Large intestine (tissue), 3 donors: ENCODE results near the gene SUPT16H. TPM values are rescaled to one million over a fixed set of nuclear protein-coding genes. Genes with fewer than 3 reads are reported as not detected.

ENCODE experiments used
- DNase-seq, 2 donors: peaks; one replicate each; pipeline versions ENCODE4 v3.0.0 to v3.0.0-alpha.2; 2013
- H3K27ac ChIP-seq: one replicate; pipeline ENCODE4 v1.5.1; 2013; ENCODE audit warnings: low read length
- H3K27me3 ChIP-seq: 2 replicates; pipeline ENCODE4 v1.6.1; 2013; ENCODE audit warnings: low read length; ENCODE audit not compliant: control insufficient read depth, insufficient read depth
- H3K36me3 ChIP-seq: 2 replicates; pipeline ENCODE4 v1.6.1; 2013; ENCODE audit warnings: low read length; ENCODE audit not compliant: control insufficient read depth, insufficient read depth
- H3K4me1 ChIP-seq: one replicate; pipeline ENCODE4 v1.6.1; 2013; ENCODE audit warnings: low read length; ENCODE audit not compliant: control insufficient read depth, insufficient read depth
- H3K4me3 ChIP-seq: one replicate; pipeline ENCODE4 v1.5.1; 2013; ENCODE audit warnings: low read length
- H3K9me3 ChIP-seq: one replicate; pipeline ENCODE4 v1.6.1; 2013; ENCODE audit warnings: mild to moderate bottlenecking, low read depth, low read length, moderate library complexity; ENCODE audit not compliant: control insufficient read depth
- WGBS: methylation state at CpG from one replicate; pipeline ENCODE4 v1.1.5; 2013; ENCODE audit warnings: low lambda C conversion rate; ENCODE audit not compliant: insufficient coverage; 5-methylcytosine and 5-hydroxymethylcytosine counted together
- polyA plus RNA-seq: library from polyadenylated mRNA; unstranded; fragments of 120-200 nt; gene quantifications from one replicate; pipeline ENCODE4 v1.2.1, GENCODE V29; 2013

Gene SUPT16H
- polyA plus RNA-seq, 1 donor: 81.9 TPM

DNA sequence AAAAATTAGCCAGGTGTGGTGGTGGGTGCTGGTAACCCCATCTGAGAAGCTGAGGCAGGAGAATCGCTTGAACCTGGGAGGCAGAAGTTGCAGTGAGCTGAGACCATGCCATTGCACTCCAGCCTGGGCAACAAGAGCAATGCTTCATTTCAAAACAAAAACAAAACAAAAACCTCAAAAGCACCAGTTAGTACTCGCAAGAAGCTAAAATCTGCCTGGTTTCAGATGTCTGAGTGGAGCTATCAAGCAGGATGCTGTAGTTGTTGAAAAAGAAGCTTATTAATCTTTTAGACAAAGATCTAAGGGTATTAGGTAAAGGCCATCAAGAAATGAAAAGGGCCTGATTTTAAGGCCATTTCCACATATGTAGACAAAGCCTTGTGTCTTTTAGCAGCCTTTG lies 50.9 kb downstream of the SUPT16H start:
- H3K4me3 ChIP-seq: no peak overlapping the region
- no peaks in the 10 kb centered on the region for H3K9me3 ChIP-seq
- H3K36me3 ChIP-seq: no peaks in the 10 kb centered on the region
- H3K27ac ChIP-seq: no peak overlapping the region
- WGBS: no CpG with 5 or more reads among the region's 2 CpGs
- no peaks in the 10 kb centered on the region for H3K4me1 ChIP-seq
- DNase-seq: no peak
- no peaks in the 10 kb centered on the region for H3K27me3 ChIP-seq

DNA sequence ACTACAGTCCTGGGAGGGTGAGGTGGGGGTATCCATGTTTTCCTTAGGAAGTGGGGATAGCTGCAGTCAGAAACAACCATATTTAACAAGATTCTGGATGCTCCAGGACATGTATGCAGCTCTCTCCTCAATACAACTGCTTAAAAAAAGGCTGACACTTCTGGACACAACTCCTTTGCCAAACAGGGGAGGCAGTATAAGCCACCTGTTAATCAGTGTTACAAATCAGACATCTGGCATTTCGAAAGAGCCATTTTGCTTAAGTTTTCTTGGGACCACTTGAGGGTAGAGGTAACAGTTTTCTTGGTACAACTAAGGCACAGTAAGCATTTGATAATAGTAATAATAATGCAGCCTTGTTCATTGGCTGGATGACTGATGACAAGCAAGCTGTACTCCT lies 56.8 kb downstream of the SUPT16H start:
- no peaks in the 10 kb centered on the region for H3K27me3 ChIP-seq
- no peaks in the 10 kb centered on the region for H3K36me3 ChIP-seq
- no peak overlapping the region for H3K4me3 ChIP-seq
- no peak for DNase-seq
- no peak overlapping the region for H3K27ac ChIP-seq
- no CpG with 5 or more reads among the region's 1 CpG for WGBS
- H3K9me3 ChIP-seq: no peaks in the 10 kb centered on the region
- H3K4me1 ChIP-seq: no peaks in the 10 kb centered on the region

DNA sequence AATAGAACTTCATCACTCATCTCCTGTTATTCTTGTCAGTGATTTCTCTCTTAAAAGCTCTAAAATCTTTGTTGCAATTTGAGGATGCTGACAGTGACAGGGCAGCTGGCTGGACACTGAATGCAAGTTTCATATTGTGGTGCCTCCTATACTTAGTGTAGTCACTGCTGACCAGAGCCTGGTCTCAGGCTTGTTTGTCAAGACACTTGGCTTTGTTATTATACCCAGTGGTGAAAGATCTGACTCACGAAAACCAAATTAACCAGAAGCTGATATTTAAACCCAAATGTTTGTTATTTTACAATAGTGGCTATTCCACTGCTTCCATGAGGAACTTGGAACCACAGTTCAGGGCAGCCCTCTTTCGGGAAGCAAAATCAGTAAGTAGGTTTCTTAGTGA lies 61.1 kb downstream of the SUPT16H start:
- no CpG with 5 or more reads among the region's 2 CpGs for WGBS
- Histone ChIP-seq H3K4me3 (no peak overlapping the region), H3K36me3 (no peaks in the 10 kb centered on the region), H3K27ac (no peak overlapping the region), H3K9me3 (no peaks in the 10 kb centered on the region), H3K27me3 (peaks cover 3% of the 10 kb centered on the region), H3K4me1 (no peaks in the 10 kb centered on the region)
- no peak for DNase-seq

DNA sequence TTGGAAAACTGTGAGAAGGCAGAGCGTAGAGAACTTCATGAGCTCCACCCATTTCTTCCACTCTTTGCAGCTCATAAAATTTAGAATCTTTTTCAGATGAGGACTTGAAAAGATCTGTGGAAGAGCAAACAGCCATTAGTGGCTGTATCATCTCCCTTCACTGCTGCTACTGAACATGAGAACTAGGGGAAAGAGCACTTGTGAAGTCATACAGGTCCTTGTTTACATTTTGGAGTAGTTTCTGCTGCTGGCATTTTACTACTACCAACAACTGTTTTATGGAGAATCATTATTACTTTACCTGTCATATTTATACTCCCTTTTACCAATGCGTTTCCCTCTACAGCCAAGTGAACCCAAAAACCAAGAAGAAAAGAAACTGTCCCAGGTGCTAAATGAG lies 62.9 kb downstream of the SUPT16H start:
- Histone ChIP-seq H3K27ac (no peak overlapping the region), H3K4me1 (no peaks in the 10 kb centered on the region), H3K9me3 (no peaks in the 10 kb centered on the region), H3K4me3 (no peak overlapping the region), H3K36me3 (no peaks in the 10 kb centered on the region), H3K27me3 (peaks cover 3% of the 10 kb centered on the region)
- WGBS: 83% methylated on average over 1 of the region's 2 CpGs
- no peak for DNase-seq

DNA sequence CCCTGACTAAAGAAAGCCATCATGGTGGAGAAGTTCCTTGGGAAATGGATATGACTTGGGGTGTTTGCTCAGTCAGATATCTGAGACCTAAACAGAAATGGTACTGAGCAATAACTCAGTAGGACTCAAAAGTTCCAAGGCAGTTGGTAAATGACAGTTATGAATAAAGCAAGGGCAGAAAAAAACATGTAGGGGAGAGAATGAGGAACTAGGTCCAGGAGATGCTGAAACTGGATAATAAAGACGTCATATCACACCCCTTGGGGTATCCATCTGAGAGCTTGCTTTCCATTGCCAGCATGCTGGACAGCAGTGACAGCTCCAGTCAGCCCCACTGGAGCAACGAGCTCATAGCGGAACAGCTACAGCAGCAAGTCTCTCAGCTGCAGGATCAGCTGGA lies 66.4 kb downstream of the SUPT16H start:
- Histone ChIP-seq H3K4me1 (no peaks in the 10 kb centered on the region), H3K27me3 (peaks cover 3% of the 10 kb centered on the region), H3K4me3 (no peak overlapping the region), H3K36me3 (no peaks in the 10 kb centered on the region), H3K9me3 (no peaks in the 10 kb centered on the region), H3K27ac (no peak overlapping the region)
- DNase-seq: no peak
- 60% methylated on average over 1 of the region's 3 CpGs for WGBS

DNA sequence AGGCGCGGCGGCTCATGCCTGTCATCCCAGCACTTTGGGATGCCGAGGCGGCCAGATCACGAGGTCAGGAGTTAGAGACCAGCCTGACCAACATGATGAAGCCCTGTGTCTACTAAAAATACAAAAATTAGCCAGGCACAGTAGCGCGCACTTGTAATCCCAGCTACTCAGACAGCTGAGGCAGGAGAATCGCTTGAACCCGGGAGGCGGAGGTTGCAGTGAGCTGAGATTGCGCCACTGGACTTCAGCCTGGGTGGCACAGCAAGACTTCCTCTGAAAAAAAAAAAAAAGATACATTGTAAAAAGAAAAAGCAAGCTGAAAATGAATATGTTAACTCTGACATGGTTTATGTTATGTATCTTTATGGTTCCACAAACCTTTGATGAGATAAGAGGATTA lies 70.3 kb downstream of the SUPT16H start:
- H3K27me3 ChIP-seq: no peaks in the 10 kb centered on the region
- no peaks in the 10 kb centered on the region for H3K4me1 ChIP-seq
- 45% methylated on average over 2 of the region's 12 CpGs for WGBS
- no peaks in the 10 kb centered on the region for H3K9me3 ChIP-seq
- H3K27ac ChIP-seq: no peak overlapping the region
- H3K4me3 ChIP-seq: no peak overlapping the region
- no peaks in the 10 kb centered on the region for H3K36me3 ChIP-seq
- DNase-seq: peak; percentile 26 to 60

DNA sequence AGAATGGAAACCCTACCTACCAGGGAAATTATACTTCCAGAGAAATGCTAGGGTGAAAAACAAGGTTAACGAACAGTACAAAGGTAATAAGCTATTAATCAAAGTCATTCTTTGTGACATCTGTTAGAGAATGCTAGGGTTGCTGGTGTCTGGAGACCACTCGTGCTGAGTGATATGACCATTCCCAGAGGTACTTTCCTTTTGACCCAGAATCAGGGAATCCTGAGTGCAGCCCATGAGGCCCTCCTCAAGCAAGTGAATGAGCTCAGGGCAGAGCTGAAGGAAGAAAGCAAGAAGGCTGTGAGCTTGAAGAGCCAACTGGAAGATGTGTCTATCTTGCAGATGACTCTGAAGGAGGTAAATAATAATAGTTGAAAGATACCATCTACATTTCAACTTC lies 72.2 kb downstream of the SUPT16H start:
- Histone ChIP-seq H3K9me3 (no peaks in the 10 kb centered on the region), H3K4me1 (no peaks in the 10 kb centered on the region), H3K27ac (no peak overlapping the region), H3K4me3 (no peak overlapping the region), H3K36me3 (no peaks in the 10 kb centered on the region), H3K27me3 (no peaks in the 10 kb centered on the region)
- no peak for DNase-seq
- 60% methylated on average over 1 of the region's 2 CpGs for WGBS

DNA sequence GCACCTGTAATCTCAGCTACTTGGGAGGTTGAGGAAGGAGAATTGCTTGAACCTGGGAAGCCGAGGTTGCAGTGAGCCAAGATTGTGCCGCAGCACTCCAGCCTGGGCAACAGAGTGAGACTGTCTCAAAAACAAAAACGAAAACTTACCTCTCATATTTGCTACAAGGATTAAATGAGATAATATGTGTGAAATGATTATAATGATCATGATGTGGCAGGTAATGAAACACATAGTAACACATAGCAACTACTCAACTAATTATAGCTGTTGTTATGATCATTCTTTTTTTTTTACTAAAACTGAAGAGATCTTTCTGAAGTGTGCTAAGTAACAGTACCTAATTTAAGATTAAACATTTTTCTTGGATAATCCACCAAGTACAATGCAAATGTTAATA lies 73.9 kb downstream of the SUPT16H start:
- no peaks in the 10 kb centered on the region for H3K27me3 ChIP-seq
- no peaks in the 10 kb centered on the region for H3K4me1 ChIP-seq
- H3K4me3 ChIP-seq: no peak overlapping the region
- H3K36me3 ChIP-seq: no peaks in the 10 kb centered on the region
- WGBS: no CpG with 5 or more reads among the region's 3 CpGs
- no peaks in the 10 kb centered on the region for H3K9me3 ChIP-seq
- H3K27ac ChIP-seq: no peak overlapping the region
- DNase-seq: no peak

DNA sequence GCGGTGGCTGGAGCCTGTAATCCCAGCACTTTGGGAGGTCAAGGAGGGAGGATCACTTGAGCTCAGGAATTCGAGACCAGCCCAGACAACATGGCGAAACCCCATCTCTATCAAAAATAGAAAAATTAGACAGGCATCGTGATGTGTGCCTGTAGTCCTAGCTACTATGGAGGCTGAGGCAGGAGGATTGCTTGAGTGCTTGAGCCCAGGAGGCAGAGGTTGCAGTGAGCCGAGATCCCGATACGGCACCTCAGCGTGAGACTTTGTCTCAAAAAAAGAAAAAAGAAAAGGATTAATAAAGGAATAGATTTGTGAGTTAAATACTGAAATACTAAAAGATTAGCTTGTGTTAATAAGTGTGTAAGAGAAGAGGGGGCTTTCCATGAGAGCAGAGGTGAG lies 74.6 kb downstream of the SUPT16H start:
- Histone ChIP-seq H3K27ac (peak overlapping the region; percentile 72), H3K4me3 (peak overlapping the region; percentile 37)
- 72% methylated on average over 5 of the region's 8 CpGs for WGBS

DNA sequence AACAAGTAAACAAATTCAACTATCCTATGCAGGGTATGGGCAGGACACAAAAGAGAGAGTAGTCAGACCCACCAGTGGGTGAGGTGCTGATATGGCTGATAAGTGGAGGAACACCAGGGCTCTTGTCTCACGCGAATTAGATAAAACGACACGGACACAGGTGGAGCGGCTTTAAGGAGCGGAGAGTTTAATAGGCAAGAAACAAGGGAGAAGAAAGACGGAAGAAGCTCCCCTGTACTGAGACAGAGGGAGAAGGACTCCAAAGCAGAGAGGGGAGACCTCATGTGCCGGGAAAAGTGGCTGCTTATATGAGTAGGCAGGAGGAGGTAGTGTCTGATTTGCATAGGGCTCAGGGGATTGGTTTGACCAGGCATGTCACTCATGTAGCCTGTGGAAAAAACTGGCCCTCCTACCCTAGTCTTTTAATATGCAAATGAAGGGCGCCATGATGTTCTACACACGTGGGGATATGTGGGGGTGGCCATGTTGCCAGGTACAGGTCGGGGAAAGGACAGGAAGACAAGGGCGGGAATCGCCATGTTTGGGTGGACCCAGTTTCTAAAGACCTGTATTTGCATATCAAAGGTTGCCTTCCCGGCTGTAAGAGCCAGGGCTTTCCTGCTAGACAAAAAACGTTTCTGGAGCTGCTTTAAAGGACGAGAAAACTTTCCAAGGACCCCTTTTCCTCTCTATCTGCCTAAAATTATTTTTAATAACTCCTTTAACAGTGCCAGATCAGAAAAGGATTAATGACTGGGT lies 75.2 kb downstream of the SUPT16H start:
- DNase-seq: peak; percentile 93 to 96
- no peaks in the 10 kb centered on the region for H3K4me1 ChIP-seq
- H3K4me3 ChIP-seq: peak overlapping the region; percentile 37
- peak overlapping the region; percentile 72 for H3K27ac ChIP-seq
- H3K27me3 ChIP-seq: no peaks in the 10 kb centered on the region
- 2% methylated on average over 8 of the region's 16 CpGs for WGBS
- no peaks in the 10 kb centered on the region for H3K9me3 ChIP-seq
- H3K36me3 ChIP-seq: no peaks in the 10 kb centered on the region

More for the DNA sequence above, 74.6 kb downstream of the SUPT16H start:
- Histone ChIP-seq H3K4me1 (no peaks in the 10 kb centered on the region), H3K27me3 (no peaks in the 10 kb centered on the region), H3K9me3 (no peaks in the 10 kb centered on the region), H3K36me3 (no peaks in the 10 kb centered on the region)
- no peak for DNase-seq

DNA sequence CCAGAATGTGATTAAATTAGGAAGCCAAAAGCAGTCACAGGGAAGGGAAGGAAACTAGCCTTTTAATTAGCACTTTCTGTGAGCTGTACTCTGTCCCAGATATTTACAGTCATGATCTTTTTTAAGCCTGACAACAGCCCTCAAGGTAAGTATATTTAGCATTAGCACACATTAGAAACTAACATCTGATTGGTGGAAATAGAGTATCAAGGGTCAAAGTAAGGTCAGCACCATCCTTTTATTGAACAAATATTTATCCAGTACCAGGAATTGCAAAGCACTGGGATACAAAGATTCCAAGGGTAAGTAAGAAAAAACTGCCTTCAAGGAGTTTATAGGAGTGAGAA lies 75.7 kb downstream of the SUPT16H start:
- DNase-seq: peak in 1 of 2 donors; percentile 4
- H3K27me3 ChIP-seq: no peaks in the 10 kb centered on the region
- peak overlapping the region; percentile 37 for H3K4me3 ChIP-seq
- H3K4me1 ChIP-seq: no peaks in the 10 kb centered on the region
- H3K27ac ChIP-seq: peak overlapping the region; percentile 61
- H3K9me3 ChIP-seq: no peaks in the 10 kb centered on the region
- H3K36me3 ChIP-seq: no peaks in the 10 kb centered on the region
